ENCODE data around the gene OR10K2. TPM values are rescaled to one million over a fixed set of nuclear protein-coding genes. Genes with fewer than 3 reads are reported as not detected.
"Not testable (repeated sequence)": the region's sequence is repeated elsewhere in the genome, so short reads cannot be mapped to it uniquely, and the experiment has no call there.

OR10K2 gene
- total RNA-seq = not detected
- long read RNA-seq = 0 reads

- DNase-seq (no peak), ATAC-seq (no peak)
- intact Hi-C loops (cut with DNase I, micrococcal nuclease) = no loop called here
Measured at GRCh38 chr1:158426137-158426536, at the start of gene OR10K2. Gene OR10K2 (minus strand): TSS chr1:158426237. CDS start chr1:158420866, 5,371 bp downstream.

- no peak for DNase-seq
- intact Hi-C loops (cut with DNase I, micrococcal nuclease) = no loop called here
- no peak for ATAC-seq
Measured at GRCh38 chr1:158471920-158472319, 45.9 kb upstream of the OR10K2 start, which contains the start of gene OR10R2. Gene OR10R2 (plus strand): TSS chr1:158472220. CDS start chr1:158472326, 106 bp downstream.

- intact Hi-C loops (cut with DNase I, micrococcal nuclease) = no loop called here
- no peak for ATAC-seq
Measured at GRCh38 chr1:158461534-158461933, 35.5 kb upstream of the OR10K2 start, which contains the start of gene OR10K1. Gene OR10K1 (plus strand): TSS chr1:158461834. CDS start chr1:158465562, 3,728 bp downstream.

GRCh38 chr1:158458263-158458662, 32.2 kb upstream of the OR10K2 start:
- ATAC-seq (no peak), DNase-seq (no peak)
- intact Hi-C loops (cut with DNase I, micrococcal nuclease) = no loop called here

More at GRCh38 chr1:158461534-158461933, 35.5 kb upstream of the OR10K2 start, which contains the start of gene OR10K1:
- no peak for DNase-seq

GRCh38 chr1:158457246-158457645, 31.2 kb upstream of the OR10K2 start:
- ATAC-seq = no peak
- intact Hi-C loops (cut with DNase I, micrococcal nuclease) = no loop called here
- DNase-seq = no peak

GRCh38 chr1:158454537-158454936, 28.5 kb upstream of the OR10K2 start:
- intact Hi-C loops (cut with DNase I, micrococcal nuclease) = no loop called here
- no peak for ATAC-seq
- no peak for DNase-seq

- DNase-seq (no peak), ATAC-seq (no peak)
- intact Hi-C loops (cut with DNase I, micrococcal nuclease) = no loop called here
Measured at GRCh38 chr1:158445376-158445775, 19.3 kb upstream of the OR10K2 start.

- ATAC-seq (no peak), DNase-seq (no peak)
- intact Hi-C loops (cut with DNase I, micrococcal nuclease) = no loop called here
Measured at GRCh38 chr1:158434741-158435140, 8.7 kb upstream of the OR10K2 start.

GRCh38 chr1:158430163-158430562, 4.1 kb upstream of the OR10K2 start:
- DNase-seq; ATAC-seq; intact Hi-C loops (cut with DNase I, micrococcal nuclease): not testable (repeated sequence)

GRCh38 chr1:158425027-158425426, 1.0 kb downstream of the OR10K2 start:
- ATAC-seq (no peak), DNase-seq (no peak)
- intact Hi-C loops (cut with DNase I, micrococcal nuclease) = no loop called here

GRCh38 chr1:158422212-158422611, 3.8 kb downstream of the OR10K2 start:
- intact Hi-C loops (cut with DNase I, micrococcal nuclease) = no loop called here

GRCh38 chr1:158417586-158417985, 8.5 kb downstream of the OR10K2 start:
- DNase-seq (no peak), ATAC-seq (no peak)
- intact Hi-C loops (cut with DNase I, micrococcal nuclease) = no loop called here

More at GRCh38 chr1:158422212-158422611, 3.8 kb downstream of the OR10K2 start:
- DNase-seq (no peak), ATAC-seq (no peak)

GRCh38 chr1:158414651-158415345, 11.2 kb downstream of the OR10K2 start:
- no peak for ATAC-seq
- intact Hi-C loops (cut with DNase I, micrococcal nuclease) = no loop called here
- no peak for DNase-seq

- intact Hi-C loops (cut with DNase I, micrococcal nuclease) = no loop called here
- ATAC-seq (no peak), DNase-seq (no peak)
Measured at GRCh38 chr1:158407092-158407491, 18.9 kb downstream of the OR10K2 start.

GRCh38 chr1:158400871-158401270, 25.2 kb downstream of the OR10K2 start:
- ATAC-seq = no peak
- intact Hi-C loops (cut with DNase I, micrococcal nuclease) = no loop called here

GRCh38 chr1:158398818-158399514, 27.1 kb downstream of the OR10K2 start, which contains the start of gene OR10T2:
Gene OR10T2 (minus strand): TSS chr1:158399466. CDS start chr1:158399466, 0 bp downstream.
- no peak for ATAC-seq
- intact Hi-C loops (cut with DNase I, micrococcal nuclease) = no loop called here
- DNase-seq = no peak

More at GRCh38 chr1:158400871-158401270, 25.2 kb downstream of the OR10K2 start:
- no peak for DNase-seq

- intact Hi-C loops (cut with DNase I, micrococcal nuclease) = no loop called here
- DNase-seq (no peak), ATAC-seq (no peak)
Measured at GRCh38 chr1:158396646-158397045, 29.4 kb downstream of the OR10K2 start.

- intact Hi-C loops (cut with DNase I, micrococcal nuclease) = no loop called here
- DNase-seq = no peak
- ATAC-seq = no peak
Measured at GRCh38 chr1:158393476-158393875, 32.6 kb downstream of the OR10K2 start.

GRCh38 chr1:158391099-158391498, 34.9 kb downstream of the OR10K2 start:
- intact Hi-C loops (cut with DNase I, micrococcal nuclease) = no loop called here
- DNase-seq (no peak), ATAC-seq (no peak)

GRCh38 chr1:158390331-158390730, 35.7 kb downstream of the OR10K2 start:
- no peak for ATAC-seq
- intact Hi-C loops (cut with DNase I, micrococcal nuclease) = no loop called here
- no peak for DNase-seq
